Epithelial cell of esophagus (primary cell): ENCODE data around the gene RPS6KA6.
A peak's percentile ranks its signal among the peaks of the same experiment; 100 is the strongest.

ENCODE experiments used
- DNase-seq: peaks from one replicate; pipeline ENCODE4 v3.0.0; 2010; ENCODE audit warnings: low read depth
- H3K4me3 ChIP-seq: 2 replicates; pipeline ENCODE4 v1.5.1; 2011; ENCODE audit warnings: mild to moderate bottlenecking, low read length, control low read depth
- TF ChIP-seq, protein P1 (sequence below): IDR thresholded peaks from 2 replicates; pipeline ENCODE4 v1.5.1; 2011; ENCODE audit warnings: low read depth, mild to moderate bottlenecking, low read length, control low read depth, inconsistent platforms; ENCODE audit not compliant: insufficient read depth; ENCODE audit errors: missing control alignments

The RPS6KA6 gene

DNA sequence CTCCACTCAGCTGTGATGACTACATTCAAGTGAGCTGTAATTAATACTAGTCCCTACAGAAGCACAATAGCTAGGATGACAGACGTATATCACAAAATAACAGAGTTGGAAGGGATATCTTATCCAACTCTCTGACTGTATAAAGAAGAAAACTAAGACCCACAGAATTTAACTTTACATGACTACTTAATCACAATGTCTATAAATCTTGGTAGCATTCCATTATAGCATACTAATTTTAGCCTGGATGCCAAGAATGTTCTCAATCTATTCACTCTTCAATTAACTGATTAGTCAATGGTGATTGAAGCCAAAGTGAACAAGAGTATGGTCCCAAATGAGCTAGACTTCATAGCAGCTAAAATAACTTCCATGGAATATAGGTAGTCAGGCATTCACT is 31.2 kb downstream of the RPS6KA6 start:
- DNase-seq, result peak; percentile 0
- no peak overlapping the region for H3K4me3 ChIP-seq
- TF ChIP-seq, protein P1, sequence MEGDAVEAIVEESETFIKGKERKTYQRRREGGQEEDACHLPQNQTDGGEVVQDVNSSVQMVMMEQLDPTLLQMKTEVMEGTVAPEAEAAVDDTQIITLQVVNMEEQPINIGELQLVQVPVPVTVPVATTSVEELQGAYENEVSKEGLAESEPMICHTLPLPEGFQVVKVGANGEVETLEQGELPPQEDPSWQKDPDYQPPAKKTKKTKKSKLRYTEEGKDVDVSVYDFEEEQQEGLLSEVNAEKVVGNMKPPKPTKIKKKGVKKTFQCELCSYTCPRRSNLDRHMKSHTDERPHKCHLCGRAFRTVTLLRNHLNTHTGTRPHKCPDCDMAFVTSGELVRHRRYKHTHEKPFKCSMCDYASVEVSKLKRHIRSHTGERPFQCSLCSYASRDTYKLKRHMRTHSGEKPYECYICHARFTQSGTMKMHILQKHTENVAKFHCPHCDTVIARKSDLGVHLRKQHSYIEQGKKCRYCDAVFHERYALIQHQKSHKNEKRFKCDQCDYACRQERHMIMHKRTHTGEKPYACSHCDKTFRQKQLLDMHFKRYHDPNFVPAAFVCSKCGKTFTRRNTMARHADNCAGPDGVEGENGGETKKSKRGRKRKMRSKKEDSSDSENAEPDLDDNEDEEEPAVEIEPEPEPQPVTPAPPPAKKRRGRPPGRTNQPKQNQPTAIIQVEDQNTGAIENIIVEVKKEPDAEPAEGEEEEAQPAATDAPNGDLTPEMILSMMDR, result no peak

DNA sequence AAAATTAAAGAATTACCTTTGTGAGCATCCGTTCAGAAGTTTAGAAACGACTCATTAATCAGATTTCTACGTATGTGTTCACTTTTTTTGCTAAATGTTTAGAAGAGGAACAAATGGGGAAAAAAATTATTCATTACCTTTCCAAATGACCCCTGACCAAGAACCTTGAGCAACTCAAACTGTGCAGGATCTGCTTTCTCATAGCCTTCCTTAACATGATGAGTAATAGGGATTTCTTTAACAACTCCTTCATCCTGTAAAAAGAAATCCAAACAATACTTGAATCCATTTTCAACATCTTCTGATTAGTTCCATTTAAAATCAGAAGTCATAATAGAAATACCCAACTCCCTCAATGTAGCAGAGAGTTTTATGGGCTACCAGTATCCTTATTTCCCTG is 32.1 kb downstream of the RPS6KA6 start:
- TF ChIP-seq, protein P1, result no peak
- DNase-seq, result peak; percentile 45
- H3K4me3 ChIP-seq, result no peak overlapping the region

DNA sequence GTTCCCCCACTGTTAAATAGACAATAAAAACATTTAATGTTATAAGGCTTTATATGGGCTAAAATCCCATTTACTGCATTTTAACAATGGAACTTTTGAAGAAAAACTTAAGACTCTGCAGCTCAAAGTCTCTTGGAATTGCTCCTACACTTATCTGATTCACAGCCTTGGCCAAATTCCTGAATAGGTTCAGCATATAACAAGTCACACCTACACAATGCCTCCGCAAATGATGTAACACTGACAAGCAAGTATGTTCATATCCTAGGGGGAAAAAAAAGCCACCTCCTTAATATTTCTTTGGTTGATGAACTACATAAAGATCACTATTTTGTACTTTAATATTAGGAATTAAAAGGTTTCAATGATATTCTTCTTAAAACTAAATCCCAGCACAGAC is 34.5 kb downstream of the RPS6KA6 start:
- peak; percentile 72 for DNase-seq
- H3K4me3 ChIP-seq, result no peak overlapping the region
- TF ChIP-seq, protein P1, result no peak

DNA sequence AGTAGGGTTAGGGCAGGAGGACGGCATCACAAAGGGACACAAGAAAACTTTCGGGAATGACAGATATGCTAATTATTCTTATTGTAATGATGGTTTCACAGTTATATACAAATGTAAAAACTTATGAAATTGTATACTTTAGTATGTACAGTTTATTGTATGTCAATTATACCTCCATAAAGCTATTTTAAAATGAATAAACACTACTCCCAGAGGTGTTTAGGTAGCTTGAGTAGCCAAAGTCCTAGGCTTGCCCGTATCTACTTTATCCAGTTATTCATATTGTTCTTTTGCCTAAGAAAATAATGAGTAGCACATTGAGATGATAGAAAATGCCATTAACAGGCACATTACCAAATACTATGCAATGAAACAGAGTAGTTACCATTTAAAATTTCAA is 43.0 kb downstream of the RPS6KA6 start:
- no peak for DNase-seq
- TF ChIP-seq, protein P1, result no peak

DNA sequence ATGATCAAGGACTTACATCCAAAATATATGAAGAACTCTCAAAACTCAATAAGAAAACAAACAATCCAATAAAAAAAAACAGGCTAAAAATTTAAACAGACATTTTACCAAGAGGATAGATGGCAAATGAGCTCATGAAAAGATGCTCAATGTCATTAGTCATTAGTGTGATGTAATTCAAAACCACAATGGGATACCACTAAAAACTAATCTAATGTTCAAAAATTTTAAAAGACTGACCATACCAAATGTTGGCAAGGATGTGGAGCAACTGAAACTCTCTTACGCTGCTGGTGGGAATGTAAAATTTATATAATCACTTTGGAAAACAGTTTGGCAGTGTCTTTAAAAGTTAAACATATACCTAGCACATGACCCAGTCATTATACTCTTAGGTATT is 43.7 kb downstream of the RPS6KA6 start:
- H3K4me3 ChIP-seq, result no peak overlapping the region
- DNase-seq, result no peak
- TF ChIP-seq, protein P1, result no peak

More for the DNA sequence above, 43.0 kb downstream of the RPS6KA6 start:
- no peak overlapping the region for H3K4me3 ChIP-seq

DNA sequence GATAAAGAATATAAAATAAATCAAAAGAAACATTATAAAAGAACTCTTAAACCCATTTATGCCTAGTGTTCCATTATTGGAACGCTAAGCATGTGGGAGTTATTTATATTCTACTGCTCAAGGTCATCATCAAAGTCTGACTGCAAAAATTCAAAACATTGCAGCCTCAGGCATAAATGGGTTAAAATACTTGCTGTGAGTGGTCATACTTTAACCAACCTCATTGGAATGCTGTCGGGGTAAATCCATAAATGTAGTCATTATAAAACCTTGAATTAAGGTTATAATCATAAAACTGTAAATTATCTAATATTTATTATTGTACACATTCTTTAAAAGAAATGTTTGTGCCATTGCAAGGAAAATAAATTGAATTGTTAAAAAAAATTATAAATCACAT is 55.0 kb downstream of the RPS6KA6 start:
- DNase-seq, result peak; percentile 1
- TF ChIP-seq, protein P1, result no peak
- H3K4me3 ChIP-seq, result no peak overlapping the region

DNA sequence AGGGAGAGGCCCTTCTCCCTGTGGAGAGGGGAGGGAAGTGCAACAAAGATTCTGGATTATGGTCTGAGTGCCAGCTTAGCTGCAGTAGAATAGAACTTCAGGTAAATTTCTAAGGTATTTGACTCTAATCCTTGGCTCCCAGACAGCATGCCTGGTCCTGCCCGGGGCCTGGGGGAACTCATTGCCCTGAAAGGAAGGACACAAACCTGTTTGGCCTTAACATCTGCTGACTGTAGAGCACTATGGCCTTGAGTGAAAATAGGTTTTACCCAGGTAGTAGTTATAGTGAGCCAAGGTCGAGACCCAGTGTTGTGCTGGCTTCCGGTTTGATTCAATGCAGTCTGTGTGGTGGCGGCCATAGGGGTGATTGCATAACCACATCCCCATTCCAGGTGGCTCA is 64.4 kb downstream of the RPS6KA6 start:
- TF ChIP-seq, protein P1, result no peak

More for the DNA sequence above, 64.4 kb downstream of the RPS6KA6 start:
- H3K4me3 ChIP-seq, result no peak overlapping the region
- peak; percentile 78 for DNase-seq
